HepG2 (cell line): Measurements from ENCODE around the gene C9orf43. TPM values are rescaled to one million over a fixed set of nuclear protein-coding genes. Genes with fewer than 3 reads are reported as not detected.

Experiments used
- AHDC1 ChIP-seq: sonication (generic); formaldehyde crosslinking; IDR thresholded peaks from 2 replicates; pipeline ENCODE4 v1.5.1; 2020; ENCODE audit warnings: mild to moderate bottlenecking, missing genetic modification reagents, borderline replicate concordance
- FOSL2 ChIP-seq: sonication (generic); formaldehyde crosslinking; IDR thresholded peaks from 2 replicates; pipeline ENCODE4 v1.4.0; 2020; ENCODE audit warnings: missing genetic modification reagents
- GPBP1L1 ChIP-seq: sonication (generic); formaldehyde crosslinking; IDR thresholded peaks from 2 replicates; pipeline ENCODE4 v1.5.0; 2020; ENCODE audit warnings: mild to moderate bottlenecking, missing genetic modification reagents
- HDAC1 ChIP-seq: sonication (generic); formaldehyde crosslinking; IDR thresholded peaks from 2 replicates; pipeline ENCODE4 v1.5.1; 2020; ENCODE audit warnings: mild to moderate bottlenecking, missing genetic modification reagents
- HNF1A ChIP-seq, 2 experiments: sonication (generic) in 1 of 2; formaldehyde crosslinking in 1 of 2; IDR thresholded peaks; 2 replicates each; pipeline versions ENCODE4 v1.4.0 to v1.6.1; 2016 to 2020; ENCODE audit warnings: borderline replicate concordance in 1 of 2, low read depth in 1 of 2, mild to moderate bottlenecking in 1 of 2, missing genetic modification reagents in 1 of 2
- MIXL1 ChIP-seq: IDR thresholded peaks from 2 replicates; pipeline ENCODE4 v1.6.1; 2016
- NFKBIZ ChIP-seq: IDR thresholded peaks from 2 replicates; pipeline ENCODE4 v1.6.1; 2018; ENCODE audit warnings: missing genetic modification reagents, missing compliant biosample characterization
- NR2F1 ChIP-seq, 2 experiments: fragments of 450-650 bp in 1 of 2; formaldehyde crosslinking in 1 of 2; IDR thresholded peaks; 2 replicates each; pipeline versions ENCODE4 v1.5.0 to v1.6.1; 2016 to 2020; ENCODE audit warnings: mild to moderate bottlenecking in 1 of 2, missing compliant biosample characterization in 1 of 2, missing genetic modification reagents in 1 of 2, moderate library complexity in 1 of 2
- RCOR2 ChIP-seq: IDR thresholded peaks from 2 replicates; pipeline ENCODE4 v1.6.1; 2016; ENCODE audit warnings: missing biosample characterization, missing genetic modification reagents
- RORA ChIP-seq: sonication (generic); formaldehyde crosslinking; IDR thresholded peaks from 2 replicates; pipeline ENCODE4 v1.5.0; 2020; ENCODE audit warnings: mild to moderate bottlenecking, missing genetic modification reagents, moderate library complexity
- SALL1 ChIP-seq: sonication (generic); formaldehyde crosslinking; IDR thresholded peaks from 2 replicates; pipeline ENCODE4 v1.8.0; 2022; ENCODE audit warnings: mild to moderate bottlenecking, missing genetic modification reagents
- SMC3 ChIP-seq: IDR thresholded peaks from 2 replicates; pipeline ENCODE4 v1.6.1; 2011; ENCODE audit warnings: low read length, improper control_type of control experiment
- ZMYM2 ChIP-seq: sonication (generic); formaldehyde crosslinking; IDR thresholded peaks from 2 replicates; pipeline ENCODE4 v1.8.0; 2022; ENCODE audit warnings: mild to moderate bottlenecking, missing genetic modification reagents
- ZNF337 ChIP-seq: sonication (generic); formaldehyde crosslinking; IDR thresholded peaks from 2 replicates; pipeline ENCODE4 v1.5.1; 2020; ENCODE audit warnings: missing genetic modification reagents, low read depth, mild to moderate bottlenecking, borderline replicate concordance
- ZNF652 ChIP-seq: IDR thresholded peaks from 2 replicates; pipeline ENCODE4 v1.6.1; 2016; ENCODE audit warnings: low read depth, borderline replicate concordance
- ZNF770 ChIP-seq: sonication (generic); formaldehyde crosslinking; IDR thresholded peaks from 2 replicates; pipeline ENCODE4 v1.5.0; 2020; ENCODE audit warnings: mild to moderate bottlenecking, missing genetic modification reagents
- polyA plus RNA-seq, 8 experiments: library from polyadenylated mRNA; depleted of rRNA in 3 of 8; stranded (reverse) in 7 of 8; unstranded in 1 of 8; fragments of >200 nt; fragmentation: Illumina TruSeq in 4 of 8; extraction: Trizol in 4 of 8; gene quantifications; 2 replicates each; pipeline versions ENCODE4 v1.2.1 to v1.2.3, GENCODE V29; 2011 to 2016; ENCODE audit warnings: low read depth in 4 of 8, missing spikeins in 1 of 8, mixed read lengths in 1 of 8; ENCODE audit not compliant: insufficient read depth in 1 of 8
- total RNA-seq, 5 experiments: library from RNA; depleted of rRNA; stranded (reverse); fragments of >200 nt; fragmentation: Illumina TruSeq; extraction: Trizol; gene quantifications; 2 replicates each; pipeline ENCODE4 v1.2.3, GENCODE V29; 2016; ENCODE audit warnings: low read depth in 1 of 5

Gene C9orf43
- total and polyA plus RNA-seq, 2 of the 13 experiments (the other 11 are each of a cell fraction or from before 2014, with no cell fraction given), result 0.24 to 0.31 TPM

- TF ChIP-seq ZNF652 (peak; percentile 73), SALL1 (peak; percentile 73; the same call in 1 of the 2 replicates), FOSL2 (peak; percentile 56), SMC3 (peak; percentile 5; the same call in 1 of the 2 replicates), RORA (CRISPR knock-in tag) (no peak), NFKBIZ (CRISPR knock-in tag) (0 out of 2 replicates have a peak, but pooled peaks have one; percentile 47), ZMYM2 (CRISPR knock-in tag) (peak; percentile 67; the same call in 1 of the 2 replicates), HDAC1 (CRISPR knock-in tag) (peak; percentile 73), MIXL1 (peak; percentile 53; the same call in 1 of the 2 replicates), GPBP1L1 (CRISPR knock-in tag) (no peak), ZNF770 (CRISPR knock-in tag) (no peak), AHDC1 (CRISPR knock-in tag) (peak; percentile 64; the same call in 1 of the 2 replicates), HNF1A (IDR thresholded peaks at IDR 0.05; ENCODE audit: low read depth) (peak; percentile 62), HNF1A (CRISPR knock-in tag; IDR thresholded peaks at IDR 0.05; ENCODE audit: borderline replicate concordance) (no peak), ZNF337 (CRISPR knock-in tag) (no peak), RCOR2 (peak; percentile 62; the same call in 1 of the 2 replicates), NR2F1 (CRISPR knock-in tag; IDR thresholded peaks at IDR 0.05) (peak; percentile 32 to 69; a peak in 3 of 4 replicates)
Observed at GRCh38 chr9:113381909-113382411, 28.6 kb upstream of the C9orf43 start (continued).
